ENCODE results near the gene PIGT. TPM values are rescaled to one million over a fixed set of nuclear protein-coding genes. Genes with fewer than 3 reads are reported as not detected.
A peak's percentile ranks its signal among the peaks of the same experiment; 100 is the strongest.

The PIGT gene
- 88.5 and 139 TPM in 2 replicates for total RNA-seq (2014; rRNA removed; shearing (Covaris generic))
- polyA plus RNA-seq (2015; cell fraction: cytosol; rRNA removed) = 169 and 176 TPM in 2 replicates
- polyA plus RNA-seq (2015; cell fraction: nucleus; rRNA removed) = 145 and 184 TPM in 2 replicates

DNA sequence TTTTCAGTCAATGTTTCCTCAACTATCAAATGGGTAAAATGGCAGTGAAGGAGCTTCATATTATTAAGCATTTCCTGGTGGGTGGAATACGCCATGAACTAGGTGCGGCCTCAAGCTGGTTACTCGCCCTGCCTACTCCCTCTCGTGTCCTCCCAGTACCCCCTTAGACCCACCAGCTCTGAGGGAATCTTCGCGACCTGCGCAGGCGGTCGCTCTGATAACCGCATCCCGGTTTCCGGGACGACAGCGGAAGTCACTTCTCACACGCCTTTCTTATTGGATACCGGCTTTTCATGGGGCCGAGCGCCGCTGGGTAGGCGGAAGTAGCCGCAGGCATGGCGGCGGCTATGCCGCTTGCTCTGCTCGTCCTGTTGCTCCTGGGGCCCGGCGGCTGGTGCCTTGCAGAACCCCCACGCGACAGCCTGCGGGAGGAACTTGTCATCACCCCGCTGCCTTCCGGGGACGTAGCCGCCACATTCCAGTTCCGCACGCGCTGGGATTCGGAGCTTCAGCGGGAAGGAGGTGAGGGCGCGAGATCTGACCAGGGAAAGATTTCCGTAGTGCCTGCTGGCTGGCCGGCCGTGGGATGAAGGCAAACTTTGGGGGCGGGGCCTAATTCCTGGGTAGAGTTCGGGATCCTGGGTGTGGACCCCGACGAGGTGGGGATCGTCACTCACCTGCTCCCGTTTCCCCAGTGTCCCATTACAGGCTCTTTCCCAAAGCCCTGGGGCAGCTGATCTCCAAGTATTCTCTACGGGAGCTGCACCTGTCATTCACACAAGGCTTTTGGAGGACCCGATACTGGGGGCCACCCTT, at the start of gene PIGT:
Gene PIGT, plus strand, starts transcription at position 320 of the 816 bp plus-strand sequence. Its CDS starts 16 bp downstream, at position 336.
- peak; percentile 88 for DNase-seq (ENCODE audit: low read depth)

DNA sequence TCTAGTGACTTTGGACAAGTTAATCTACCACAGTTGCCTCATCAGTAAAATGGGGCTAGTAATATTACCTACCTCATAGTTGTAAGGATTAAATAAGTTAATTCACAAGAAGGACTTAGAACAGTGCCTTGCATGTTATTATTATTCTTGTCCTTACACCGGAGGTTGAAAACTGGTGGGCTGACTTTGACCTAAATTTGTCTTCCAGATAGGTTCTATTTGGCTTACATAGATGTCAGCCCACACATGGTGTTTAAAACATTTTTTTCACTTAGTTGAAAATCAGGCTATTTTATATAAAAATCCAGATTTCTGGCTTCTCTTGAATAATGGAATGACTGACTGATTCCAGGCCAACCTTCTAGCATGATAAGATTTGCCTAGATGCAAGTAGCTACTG, 49.7 kb upstream of the PIGT start:
- no peak for DNase-seq (ENCODE audit: low read depth)

GRCh38 chr20:45366631-45367030, 49.3 kb upstream of the PIGT start:
- DNase-seq (ENCODE audit: low read depth) = no peak

- DNase-seq (ENCODE audit: low read depth) = no peak
These were observed 48.8 kb upstream of the PIGT start for GRCh38 chr20:45367126-45367525.

GRCh38 chr20:45368221-45368980, 47.5 kb upstream of the PIGT start:
- no peak for DNase-seq (ENCODE audit: low read depth)

- no peak for DNase-seq (ENCODE audit: low read depth)
These were observed 45.3 kb upstream of the PIGT start for GRCh38 chr20:45370571-45371160.

GRCh38 chr20:45372241-45372640, 43.7 kb upstream of the PIGT start:
- DNase-seq (ENCODE audit: low read depth) = no peak

GRCh38 chr20:45372646-45373352, 43.1 kb upstream of the PIGT start:
- no peak for DNase-seq (ENCODE audit: low read depth)

GRCh38 chr20:45373353-45374100, 42.4 kb upstream of the PIGT start:
- peak; percentile 43 for DNase-seq (ENCODE audit: low read depth)

DNA sequence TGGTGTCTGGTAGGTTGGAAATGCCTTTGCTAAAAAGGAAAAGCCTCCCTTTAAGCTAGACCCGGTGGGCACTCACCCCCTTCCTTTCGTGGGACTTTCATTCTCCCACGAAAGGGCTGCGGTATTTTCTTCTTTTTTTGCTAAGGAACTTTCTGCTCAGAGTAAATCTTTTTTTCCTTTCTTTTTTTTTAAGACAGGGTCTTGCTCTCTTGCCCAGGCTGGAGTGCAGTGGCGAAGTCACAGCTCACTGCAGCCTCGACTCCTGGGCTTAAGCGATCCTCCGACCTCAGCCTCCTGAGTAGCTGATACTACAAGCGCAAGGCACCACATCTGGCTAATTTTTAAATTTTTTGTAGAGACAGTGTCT, 41.9 kb upstream of the PIGT start:
- no peak for DNase-seq (ENCODE audit: low read depth)

GRCh38 chr20:45374966-45375365, 41.0 kb upstream of the PIGT start:
- DNase-seq (ENCODE audit: low read depth) = no peak

- no peak for DNase-seq (ENCODE audit: low read depth)
These were observed 38.7 kb upstream of the PIGT start for GRCh38 chr20:45377269-45377668.

GRCh38 chr20:45378191-45378590, 37.8 kb upstream of the PIGT start, which contains the start of gene TP53TG5:
Gene TP53TG5 (minus strand): TSS chr20:45378325. CDS start chr20:45378236, 89 bp downstream.
- no peak for DNase-seq (ENCODE audit: low read depth)

GRCh38 chr20:45387274-45387673, 28.7 kb upstream of the PIGT start:
- DNase-seq (ENCODE audit: low read depth) = no peak

GRCh38 chr20:45390931-45391330, 25.0 kb upstream of the PIGT start:
- DNase-seq (ENCODE audit: low read depth) = no peak

DNA sequence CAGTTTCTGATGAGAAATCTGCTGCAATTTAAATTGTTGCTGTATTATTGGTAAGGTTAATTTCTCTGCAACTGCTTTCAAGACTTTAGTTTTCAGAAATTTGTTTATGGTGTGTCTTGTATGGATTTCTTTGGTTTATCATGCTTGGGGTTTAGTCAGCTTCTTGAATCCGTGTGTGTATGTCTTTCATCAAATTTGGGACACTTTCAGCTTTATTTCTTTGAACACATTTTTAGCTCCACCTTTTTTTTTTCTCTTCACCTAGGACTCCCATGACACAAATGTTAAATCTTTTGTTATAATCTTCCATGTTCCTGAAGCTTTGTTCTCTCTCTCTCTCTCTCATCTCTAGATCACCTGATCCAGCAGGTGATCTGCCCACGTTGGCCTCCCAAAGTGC, 24.4 kb upstream of the PIGT start:
- DNase-seq (ENCODE audit: low read depth) = no peak

DNA sequence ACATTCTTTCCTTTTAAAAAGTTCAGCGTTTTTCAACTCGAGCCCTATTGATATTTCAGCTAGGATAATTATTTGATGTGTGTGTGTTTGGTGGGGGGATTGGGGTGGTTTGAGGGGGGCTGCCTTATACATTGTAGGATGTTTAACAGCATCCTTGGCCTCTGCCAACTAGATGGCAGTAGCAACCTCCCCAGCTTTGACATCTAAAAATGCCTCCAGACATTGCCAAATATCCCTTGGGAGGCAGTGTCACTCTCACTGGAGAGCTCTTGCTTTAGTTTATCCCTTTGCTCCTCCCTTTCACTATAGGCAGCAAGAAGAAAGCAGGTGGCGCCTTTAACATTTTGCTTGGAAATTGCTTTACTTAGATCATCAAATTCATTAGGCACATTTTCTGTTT, 23.2 kb upstream of the PIGT start:
- no peak for DNase-seq (ENCODE audit: low read depth)

- DNase-seq (ENCODE audit: low read depth) = no peak
These were observed 21.5 kb upstream of the PIGT start for GRCh38 chr20:45394221-45395113.

DNA sequence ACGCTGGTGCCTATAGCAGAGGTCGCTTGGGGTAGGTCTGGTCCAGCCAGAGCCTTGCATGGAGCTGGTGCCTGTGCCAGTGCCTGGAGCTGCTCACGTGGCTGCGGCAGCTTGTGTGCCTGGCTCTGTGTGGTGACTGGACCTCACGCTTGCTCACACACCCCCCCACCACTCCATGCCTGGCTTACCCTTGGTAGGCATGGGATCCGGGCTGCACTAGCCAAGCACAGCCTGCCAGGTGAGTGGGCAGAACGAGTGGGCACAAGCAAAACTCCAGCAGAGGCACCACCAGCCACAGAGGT, 20.9 kb upstream of the PIGT start:
- DNase-seq (ENCODE audit: low read depth) = no peak

- no peak for DNase-seq (ENCODE audit: low read depth)
These were observed 16.9 kb upstream of the PIGT start for GRCh38 chr20:45399018-45399417.
